ENCODE data around the gene PLK5.
"Not testable (repeated sequence)": the region's sequence is repeated elsewhere in the genome, so short reads cannot be mapped to it uniquely, and the experiment has no call there.

Gene PLK5

GRCh38 chr19:1509602-1510441 lies 14.1 kb upstream of the PLK5 start:
- no peak for DNase-seq

DNA sequence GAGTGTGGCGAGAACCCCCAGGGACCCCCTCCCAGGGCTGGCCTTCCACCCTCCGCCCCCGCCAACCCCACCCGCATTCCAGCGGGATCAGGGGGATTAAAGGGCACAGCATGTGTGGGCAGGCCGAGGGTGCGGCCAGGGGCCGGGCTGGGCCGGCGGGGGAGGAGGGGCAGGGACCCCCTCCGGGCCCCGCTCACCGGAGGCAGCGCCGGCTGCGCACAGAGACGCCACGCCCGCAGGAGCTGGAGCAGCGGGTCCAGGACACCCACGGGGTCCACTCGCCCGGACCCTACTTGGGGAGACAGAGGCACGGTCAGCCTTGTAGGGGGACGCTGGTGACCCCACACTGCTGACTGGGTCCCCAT lies 13.5 kb upstream of the PLK5 start:
- DNase-seq, result no peak

DNA sequence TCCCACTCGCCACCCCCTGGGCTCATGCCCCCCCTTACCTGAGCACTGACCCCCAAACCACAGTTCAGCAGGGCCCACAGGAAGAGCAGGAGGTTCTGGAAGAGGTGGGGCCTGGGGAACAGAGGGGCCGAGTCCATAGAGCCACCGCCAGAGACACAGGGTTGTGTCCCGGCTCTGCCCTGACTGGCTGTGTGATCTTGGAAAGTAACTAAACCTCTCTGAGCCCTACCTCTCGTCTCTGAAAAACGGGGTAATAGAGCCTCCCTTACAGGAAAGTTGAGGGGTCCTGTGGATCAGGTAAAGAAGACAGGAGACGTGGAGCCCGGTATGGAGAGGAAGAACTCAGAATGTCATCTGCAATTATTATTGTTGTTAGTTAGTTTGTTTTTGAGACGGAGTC lies 13.1 kb upstream of the PLK5 start:
- DNase-seq, result no peak

GRCh38 chr19:1511318-1512317 lies 12.3 kb upstream of the PLK5 start:
- DNase-seq, result no peak

DNA sequence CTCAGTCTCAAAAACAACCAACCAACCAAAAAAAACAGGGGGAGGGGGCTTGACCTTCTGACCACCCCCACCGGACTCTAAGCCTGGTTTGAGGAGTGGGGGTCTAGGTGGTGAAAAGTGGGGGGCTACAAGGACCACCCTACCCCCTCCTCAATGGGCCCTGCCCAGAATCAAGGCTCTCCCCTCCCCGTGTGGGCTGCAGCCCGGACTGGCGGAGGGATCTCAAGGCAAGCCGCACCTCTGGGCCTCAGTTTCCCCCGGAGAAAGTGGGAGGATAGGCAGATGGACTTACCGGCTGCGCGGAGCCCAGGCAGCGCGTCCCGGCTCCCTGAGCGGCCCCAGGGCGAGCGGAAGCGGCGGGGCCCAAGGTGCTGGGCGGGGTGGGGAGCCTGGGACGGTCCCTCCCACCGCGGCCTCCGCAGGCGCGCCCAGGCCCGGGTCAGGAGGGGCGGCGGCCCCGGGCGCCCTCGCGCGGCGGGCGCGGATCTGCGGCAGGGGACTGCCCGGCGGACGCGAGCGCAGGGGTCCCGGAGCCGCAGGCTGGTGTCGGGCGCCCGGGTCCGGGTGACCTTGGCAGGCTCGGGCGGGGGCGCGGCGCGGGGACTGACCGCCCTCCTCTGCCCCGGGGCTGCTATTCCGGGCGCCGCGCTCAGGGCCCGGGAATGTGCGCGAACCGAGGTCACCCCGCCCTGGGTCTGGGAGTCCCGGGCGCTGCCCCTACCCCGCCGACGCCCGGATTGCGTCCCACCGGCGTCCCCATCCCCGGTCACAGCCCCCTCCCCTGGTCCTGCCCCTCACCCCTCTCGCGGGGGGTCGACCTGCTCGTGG lies 11.0 kb upstream of the PLK5 start, which contains the start of gene ADAMTSL5:
ADAMTSL5 (minus strand) TSS at position 349 of the 828 bp plus-strand sequence. CDS start 2,076 bp downstream, outside the sequence.
- no peak for DNase-seq

DNA sequence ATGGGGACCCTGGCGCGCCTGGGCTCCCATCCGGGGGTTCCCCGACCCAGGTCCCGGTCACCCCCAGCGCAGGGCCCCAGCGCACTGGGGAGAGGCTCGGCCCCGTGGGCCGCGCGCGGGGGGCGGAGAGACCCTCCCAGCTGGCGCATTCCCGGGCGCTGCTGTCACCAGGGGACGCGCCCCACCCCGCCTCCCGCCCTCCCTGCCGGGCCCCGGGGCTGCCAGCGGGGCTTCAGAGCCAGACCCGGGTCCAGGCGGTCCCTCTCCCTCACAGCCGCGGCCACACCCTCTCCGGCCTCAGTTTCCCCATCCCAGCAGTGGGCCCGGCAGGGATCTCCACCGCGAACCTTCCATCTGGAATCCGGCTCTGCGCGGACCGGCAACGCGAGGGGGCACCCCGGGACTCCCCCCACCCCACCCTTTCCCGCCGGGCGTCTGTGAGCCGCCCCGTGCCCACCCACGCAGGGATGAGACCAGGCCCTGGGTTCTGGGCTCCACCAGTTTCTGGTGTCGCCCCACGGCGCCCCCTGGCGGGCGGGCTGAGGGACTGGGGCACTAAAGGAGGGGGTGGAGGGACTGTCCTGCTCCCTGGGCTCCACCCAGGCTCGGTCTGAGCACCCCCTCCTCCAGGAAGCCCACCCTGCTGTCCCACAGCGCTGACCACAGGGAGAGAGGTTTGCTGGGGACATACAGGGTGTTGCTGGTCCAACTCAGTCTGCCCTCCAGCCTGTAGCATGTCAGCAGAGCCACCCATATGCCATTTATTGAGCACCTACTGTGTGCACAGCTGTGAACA lies 10.2 kb upstream of the PLK5 start:
- DNase-seq, result no peak

GRCh38 chr19:1514295-1514661 lies 9.6 kb upstream of the PLK5 start:
- DNase-seq, result no peak

DNA sequence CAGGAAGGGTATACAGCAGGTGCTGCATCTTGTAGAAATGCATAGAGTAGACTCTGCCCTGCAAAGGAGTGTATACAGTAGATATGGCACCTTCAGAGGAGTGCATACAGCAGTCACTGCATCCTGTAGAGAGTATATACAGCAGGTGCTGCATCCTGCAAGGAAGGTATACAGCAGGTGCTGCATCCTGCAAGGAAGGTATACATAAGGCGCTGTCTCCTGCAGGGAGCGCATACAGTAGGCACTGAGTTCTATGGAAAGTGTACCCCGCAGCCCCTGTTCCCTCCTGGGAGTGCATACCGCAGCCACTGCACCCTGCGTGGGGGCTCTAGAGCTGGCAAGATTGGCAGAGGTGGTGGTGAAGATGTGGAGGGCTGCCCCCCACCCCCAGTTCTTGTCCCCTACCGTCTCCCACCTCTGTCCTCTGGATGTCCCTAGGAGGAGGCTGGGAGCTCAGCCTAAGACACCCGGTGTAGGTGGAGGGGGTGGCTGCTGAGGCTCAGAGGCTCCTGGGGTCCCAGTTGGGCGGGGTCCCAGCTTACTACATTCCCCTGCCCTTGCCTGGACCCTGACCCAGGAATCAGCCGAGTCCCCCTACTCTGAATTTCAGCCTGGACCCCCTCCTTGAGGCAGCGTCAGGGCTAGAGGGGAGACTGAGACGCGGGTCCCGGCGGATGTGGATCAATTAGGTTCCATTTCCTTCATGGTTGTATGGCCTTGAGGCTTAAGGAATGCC lies 8.7 kb upstream of the PLK5 start:
- DNase-seq, result no peak

GRCh38 chr19:1516395-1516753 lies 7.5 kb upstream of the PLK5 start:
- no peak for DNase-seq

DNA sequence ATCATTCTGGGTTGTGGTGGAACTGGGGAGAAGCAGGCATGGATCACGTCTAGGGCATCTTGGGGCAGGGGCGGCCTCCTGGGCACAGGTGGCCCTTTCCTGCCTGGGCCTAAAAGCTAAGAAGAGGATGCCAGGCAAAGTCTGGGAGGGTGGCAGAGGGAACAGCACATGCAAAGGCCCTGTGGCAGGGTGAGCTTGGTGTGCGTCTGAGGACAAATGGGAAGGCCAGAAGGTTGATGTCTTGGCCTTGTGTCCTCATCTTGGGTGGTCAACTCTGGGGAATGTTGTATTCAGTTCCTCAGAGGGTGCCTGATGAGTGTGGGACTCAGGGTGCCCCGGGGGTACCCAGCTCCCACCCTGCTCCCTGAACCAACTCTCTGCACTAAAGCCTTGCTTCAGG lies 5.4 kb upstream of the PLK5 start:
- DNase-seq, result no peak

DNA sequence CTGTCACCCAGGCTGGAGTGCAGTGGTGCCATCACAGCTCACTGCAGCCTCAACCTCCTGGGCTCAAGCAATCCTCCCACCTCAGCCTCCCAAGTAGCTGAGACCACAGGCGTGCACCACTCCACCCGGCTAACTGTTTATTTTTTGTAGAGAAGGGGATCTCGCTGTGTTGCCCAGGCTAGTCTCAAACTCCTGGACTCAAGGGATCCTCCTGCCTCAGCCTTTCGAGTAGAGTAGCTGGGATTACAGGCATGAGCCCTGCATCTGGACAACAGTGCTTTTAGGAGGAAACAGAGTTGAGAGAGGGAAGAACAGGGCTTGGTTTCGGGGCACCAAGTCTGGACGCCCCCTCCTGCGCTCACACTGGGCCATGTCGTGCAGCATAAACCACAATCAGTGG lies 4.1 kb upstream of the PLK5 start:
- DNase-seq, result not testable (repeated sequence)

- DNase-seq, result no peak
Measured at GRCh38 chr19:1520203-1520780, 3.6 kb upstream of the PLK5 start.

GRCh38 chr19:1521636-1522035 lies 2.2 kb upstream of the PLK5 start:
- no peak for DNase-seq

- no peak for DNase-seq
Measured at GRCh38 chr19:1522061-1522460, 1.8 kb upstream of the PLK5 start.

DNA sequence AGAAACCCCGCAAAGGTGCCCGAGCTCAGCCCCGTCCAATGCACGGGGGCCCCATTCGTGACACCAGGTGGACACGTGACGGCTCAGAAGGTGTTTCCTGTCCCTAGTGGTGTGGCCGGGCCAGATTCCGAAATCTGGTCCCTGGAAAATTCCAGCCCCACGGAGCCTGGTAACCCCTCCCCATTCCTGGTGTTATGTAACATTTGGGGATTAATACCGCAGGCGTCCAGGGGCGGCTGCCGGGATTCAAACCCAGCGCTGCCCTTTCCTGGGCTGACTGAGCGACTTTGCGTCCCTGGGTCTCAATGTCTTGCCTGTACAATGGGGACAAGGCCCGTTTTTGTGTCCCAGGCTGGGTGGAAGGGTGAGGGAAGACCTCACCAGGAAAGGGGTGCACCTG lies 1.0 kb upstream of the PLK5 start:
- DNase-seq, result no peak

DNA sequence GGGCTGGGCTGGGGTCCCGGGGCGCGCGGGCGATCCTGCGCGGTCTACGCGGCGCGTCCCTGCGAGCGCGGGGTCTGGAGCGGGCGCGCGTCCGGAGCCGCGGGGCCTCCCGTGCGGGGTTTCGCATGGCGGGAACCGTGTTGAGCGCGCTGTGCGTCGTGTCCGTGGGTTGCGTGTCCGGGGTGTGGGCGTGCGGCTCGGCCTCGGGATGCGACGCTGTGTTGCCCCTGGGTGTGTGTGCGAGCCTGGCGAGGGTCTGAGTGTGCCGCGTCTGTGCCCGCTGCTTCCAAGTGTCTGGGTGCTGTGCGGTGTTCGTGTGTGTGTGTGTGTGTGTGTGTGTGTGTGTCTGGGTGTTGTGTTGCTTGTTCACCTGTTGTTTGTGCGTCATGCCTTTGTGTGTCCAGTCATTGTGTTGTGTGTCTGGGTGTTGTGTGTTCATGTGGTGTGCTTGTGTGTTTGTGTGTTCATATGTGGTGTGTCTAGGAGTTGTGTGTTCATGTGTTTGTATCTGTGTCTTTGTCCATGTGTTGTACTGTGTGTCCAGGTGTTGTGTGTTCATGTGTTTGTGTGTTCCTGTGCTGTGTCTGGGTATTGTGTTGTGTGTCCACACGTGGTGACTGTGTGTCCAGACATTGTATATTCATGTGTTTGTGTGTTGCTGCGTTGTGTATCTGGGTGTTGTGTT lies 552 bp downstream of the PLK5 start:
- DNase-seq, result no peak

- DNase-seq, result no peak
Measured at GRCh38 chr19:1524972-1525325, 1.1 kb downstream of the PLK5 start.

DNA sequence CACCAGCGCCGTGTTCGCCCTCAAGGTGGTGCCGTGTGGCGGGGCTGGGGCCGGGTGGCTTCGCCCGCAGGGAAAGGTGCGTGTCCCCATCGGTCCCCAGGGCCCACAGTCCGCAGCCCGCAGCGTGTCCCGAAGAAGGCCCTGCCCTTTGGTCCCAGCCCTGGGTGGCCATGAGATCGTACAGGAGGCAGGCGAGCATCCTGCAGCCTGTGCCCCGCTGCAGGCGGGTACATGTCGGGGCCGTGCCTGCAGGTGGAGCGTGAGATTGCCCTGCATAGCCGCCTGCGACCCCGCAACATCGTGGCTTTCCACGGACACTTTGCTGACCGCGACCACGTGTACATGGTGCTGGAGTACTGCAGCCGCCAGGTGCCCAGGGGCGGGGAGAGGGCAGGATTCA lies 1.5 kb downstream of the PLK5 start:
- DNase-seq, result no peak

- no peak for DNase-seq
Measured at GRCh38 chr19:1526066-1526778, 2.3 kb downstream of the PLK5 start.
